ENCODE data around the gene NUP133.

GRCh38 chr1:229507951-229508822 lies at the start of gene NUP133:
- TF ChIP-seq ZNF121 (tag by site-specific recombination; IDR thresholded peaks at IDR 0.05) (peak; percentile 9; the same call in 1 of the 2 replicates), CTCF (tag by site-specific recombination; IDR thresholded peaks at IDR 0.05) (no peak), ZNF837 (tag by site-specific recombination; IDR thresholded peaks at IDR 0.05) (no peak), REST (tag by site-specific recombination; IDR thresholded peaks at IDR 0.05) (peak; percentile 24; the same call in 1 of the 2 replicates)
